UCSD-AML1 (cell line): ENCODE results near the gene MAGI2.

Source experiments
- DNase-seq: peaks from one replicate; lab custom pipeline; 2025; ENCODE audit not compliant: unreplicated experiment; lab: John Stamatoyannopoulos, UW

The MAGI2 gene

GRCh38 chr7:78395298-78396036 is 1058.0 kb downstream of the MAGI2 start:
- DNase-seq = no peak

DNA sequence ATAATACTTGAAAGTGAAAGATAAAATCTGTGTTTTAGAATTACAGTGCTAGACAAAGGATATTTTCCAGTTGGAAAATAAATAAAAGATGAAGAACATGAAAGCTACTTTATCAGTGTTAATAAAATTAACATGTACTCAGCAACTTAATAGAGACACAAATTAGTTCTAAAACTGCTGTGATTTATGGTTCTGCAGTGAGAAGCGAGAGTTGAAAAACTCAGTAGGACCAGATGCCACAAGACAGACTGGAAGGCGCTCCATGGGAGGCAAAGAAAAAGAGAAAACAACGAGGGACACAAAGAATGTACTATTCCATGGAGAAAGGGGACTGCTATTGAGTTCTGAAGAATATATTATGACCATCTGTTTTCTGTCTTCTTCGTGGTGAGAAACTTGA is 1064.4 kb downstream of the MAGI2 start:
- no peak for DNase-seq

DNA sequence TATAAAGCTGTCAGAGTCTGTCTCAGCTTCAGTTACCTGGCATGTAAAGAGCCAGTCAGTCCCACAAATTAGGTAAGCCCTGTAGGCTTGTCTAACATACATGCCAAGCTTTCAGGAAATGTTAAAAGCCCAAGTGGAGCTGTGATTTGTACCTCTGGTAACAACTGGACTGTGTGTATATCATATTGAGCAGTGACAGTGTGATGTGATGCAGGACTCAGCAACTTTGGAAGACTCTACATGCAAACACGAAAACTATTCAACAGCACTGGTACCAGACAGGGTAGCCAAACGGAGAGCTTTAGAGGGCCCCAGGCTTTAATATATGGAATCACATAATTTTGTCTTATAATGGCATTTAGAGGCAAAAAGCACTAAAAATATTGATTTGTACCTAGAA is 1066.9 kb downstream of the MAGI2 start:
- no peak for DNase-seq

DNA sequence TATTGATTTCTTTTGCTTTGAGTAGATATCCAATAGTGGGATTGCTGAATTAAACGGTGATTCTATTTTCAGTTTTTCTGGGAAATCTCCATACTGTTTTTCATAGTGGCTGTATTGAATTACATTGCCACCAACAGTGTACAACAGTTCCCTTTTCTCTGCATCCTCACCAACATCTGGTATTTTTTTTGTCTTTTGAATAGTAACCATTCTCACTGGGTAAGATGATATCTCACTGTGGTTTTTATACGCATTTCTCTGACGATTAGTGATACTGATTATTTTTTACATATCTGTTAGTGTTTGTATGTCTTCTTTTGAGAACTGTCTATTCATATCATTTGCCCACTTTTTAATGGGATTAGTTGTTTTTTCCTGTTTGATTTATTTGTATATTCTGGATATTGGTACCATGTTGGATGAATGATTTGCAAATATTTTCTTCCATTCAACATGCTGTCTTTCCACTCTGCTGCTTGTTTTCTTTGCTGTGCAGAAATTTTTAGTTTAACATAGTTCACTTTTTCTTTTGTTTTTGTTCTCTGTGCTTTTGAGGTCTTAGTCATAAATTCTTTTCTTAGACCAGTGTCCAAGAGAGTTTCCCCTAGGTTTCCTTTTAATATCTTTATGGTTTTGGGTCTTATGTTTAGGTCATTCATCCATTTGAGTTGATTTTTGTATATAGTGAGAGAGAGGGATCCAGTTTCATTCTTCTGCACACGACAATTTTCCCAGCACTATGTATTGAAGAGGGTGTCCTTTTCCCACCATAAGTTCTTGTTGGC is 1070.2 kb downstream of the MAGI2 start:
- no peak for DNase-seq

DNA sequence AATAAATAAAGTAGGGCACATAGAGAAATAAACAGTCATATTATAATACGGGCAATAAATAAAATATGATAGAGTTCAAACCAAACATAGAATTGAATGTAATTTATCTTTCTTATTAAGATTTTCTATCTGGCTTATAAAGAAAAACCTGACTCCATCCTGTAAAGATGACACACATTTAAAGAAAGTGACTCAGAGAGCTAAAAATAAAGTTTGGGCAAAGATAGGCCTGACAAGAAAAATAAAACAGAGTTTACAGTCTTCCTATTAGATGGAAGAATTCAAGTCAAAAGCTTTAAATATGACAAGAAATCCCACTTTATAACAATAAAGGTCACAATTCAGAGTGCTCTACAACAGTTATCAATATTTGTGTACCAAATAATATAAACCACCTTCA is 1074.3 kb downstream of the MAGI2 start:
- DNase-seq = no peak

- no peak for DNase-seq
Observed at GRCh38 chr7:78377532-78377931, 1075.9 kb downstream of the MAGI2 start.

GRCh38 chr7:78370936-78371335 is 1082.5 kb downstream of the MAGI2 start:
- DNase-seq = no peak

GRCh38 chr7:78368771-78369170 is 1084.7 kb downstream of the MAGI2 start:
- no peak for DNase-seq

GRCh38 chr7:78367280-78367773 is 1086.1 kb downstream of the MAGI2 start:
- no peak for DNase-seq

GRCh38 chr7:78363866-78364265 is 1089.6 kb downstream of the MAGI2 start:
- no peak for DNase-seq

- no peak for DNase-seq
Observed at GRCh38 chr7:78359836-78360235, 1093.6 kb downstream of the MAGI2 start.

- DNase-seq = no peak
Observed at GRCh38 chr7:78357709-78358108, 1095.8 kb downstream of the MAGI2 start.

DNA sequence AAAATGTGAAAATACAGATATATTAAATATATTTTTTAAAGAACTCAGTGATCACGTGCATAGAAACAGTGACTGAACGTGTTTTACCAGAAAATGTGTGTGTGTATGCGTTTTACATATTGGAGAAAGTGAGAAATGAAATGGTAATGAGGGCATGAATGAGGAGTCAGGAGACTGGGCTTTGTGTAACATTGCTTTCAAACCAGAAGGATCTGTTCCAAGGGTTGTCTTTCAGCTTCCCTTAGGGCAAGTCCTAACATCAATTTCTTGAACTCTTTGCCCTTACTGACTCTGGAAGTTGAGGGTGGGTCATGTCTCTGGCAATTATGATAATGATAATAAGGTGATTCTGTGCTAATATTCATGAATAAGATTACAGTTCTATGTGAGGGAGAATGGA is 1097.6 kb downstream of the MAGI2 start:
- DNase-seq = no peak

- no peak for DNase-seq
Observed at GRCh38 chr7:78350926-78351325, 1102.5 kb downstream of the MAGI2 start.

DNA sequence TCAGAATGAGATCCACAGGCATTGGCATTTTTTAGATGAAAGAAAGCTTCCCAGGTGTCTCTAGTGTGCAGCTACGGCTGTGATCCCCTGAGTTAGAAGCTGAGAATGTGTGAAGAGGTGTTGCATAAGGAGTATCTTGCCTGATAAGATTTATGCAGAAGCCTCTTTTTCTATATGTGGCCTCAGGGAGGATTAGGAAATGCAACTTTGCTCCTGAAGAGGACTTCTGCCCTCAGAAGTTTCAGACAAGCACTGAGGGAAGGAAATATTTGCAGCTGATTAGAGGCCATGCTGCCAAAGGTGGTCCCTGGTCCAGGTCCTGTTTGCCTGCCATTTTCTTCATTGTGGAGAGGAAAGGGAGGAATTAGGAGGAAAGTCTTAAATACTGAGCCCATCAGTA is 1103.1 kb downstream of the MAGI2 start:
- DNase-seq = no peak

GRCh38 chr7:78346827-78347226 is 1106.6 kb downstream of the MAGI2 start:
- DNase-seq = no peak

GRCh38 chr7:78345979-78346378 is 1107.5 kb downstream of the MAGI2 start:
- DNase-seq = no peak

DNA sequence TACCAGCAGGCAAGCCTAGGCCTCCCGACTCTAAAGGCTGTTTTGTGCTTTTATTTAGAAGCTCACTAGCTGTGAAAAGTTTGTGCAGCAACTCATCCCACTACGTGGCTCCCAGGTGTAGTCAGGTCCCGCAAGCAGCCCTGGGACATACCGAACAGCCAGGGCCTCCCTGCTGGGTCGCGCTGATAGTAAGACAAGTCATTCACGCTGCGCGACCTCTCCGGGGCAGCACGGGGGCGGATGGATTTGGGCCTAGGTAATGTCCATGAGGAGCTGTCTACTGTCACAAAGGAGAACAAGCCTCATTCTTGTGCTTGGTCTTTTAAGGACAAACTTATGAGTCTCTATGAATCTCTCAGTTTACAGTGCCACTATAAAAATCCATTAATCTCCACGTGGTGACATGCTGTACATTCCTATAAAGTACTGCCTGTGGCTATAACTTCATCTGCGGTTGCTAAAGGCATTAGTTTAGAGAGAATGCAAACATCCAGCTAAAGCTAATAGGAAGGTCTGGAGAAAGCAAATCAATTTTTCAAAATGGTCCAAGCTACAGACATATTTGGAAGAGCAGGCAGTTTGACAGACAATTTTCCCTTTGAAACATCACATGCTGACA is 1108.1 kb downstream of the MAGI2 start:
- DNase-seq = no peak

DNA sequence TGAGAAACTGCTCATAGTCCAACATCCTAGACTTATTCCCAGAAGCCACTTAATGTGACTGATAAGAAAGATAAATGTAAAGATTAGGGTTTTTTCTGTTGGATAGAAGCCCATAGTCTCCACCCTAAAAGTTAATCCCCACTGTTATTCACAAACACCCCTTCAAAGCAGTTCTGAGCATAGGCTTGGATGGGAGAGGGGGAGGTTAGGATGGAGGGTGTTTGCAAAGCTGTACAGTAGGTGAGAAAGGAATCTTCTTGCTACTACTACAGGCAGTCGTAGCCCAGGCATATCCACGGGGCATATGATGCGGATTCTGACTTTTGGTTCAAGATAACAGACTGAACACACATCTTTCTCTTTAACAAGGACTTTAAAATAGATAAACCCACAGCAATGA is 1119.0 kb downstream of the MAGI2 start:
- no peak for DNase-seq

DNA sequence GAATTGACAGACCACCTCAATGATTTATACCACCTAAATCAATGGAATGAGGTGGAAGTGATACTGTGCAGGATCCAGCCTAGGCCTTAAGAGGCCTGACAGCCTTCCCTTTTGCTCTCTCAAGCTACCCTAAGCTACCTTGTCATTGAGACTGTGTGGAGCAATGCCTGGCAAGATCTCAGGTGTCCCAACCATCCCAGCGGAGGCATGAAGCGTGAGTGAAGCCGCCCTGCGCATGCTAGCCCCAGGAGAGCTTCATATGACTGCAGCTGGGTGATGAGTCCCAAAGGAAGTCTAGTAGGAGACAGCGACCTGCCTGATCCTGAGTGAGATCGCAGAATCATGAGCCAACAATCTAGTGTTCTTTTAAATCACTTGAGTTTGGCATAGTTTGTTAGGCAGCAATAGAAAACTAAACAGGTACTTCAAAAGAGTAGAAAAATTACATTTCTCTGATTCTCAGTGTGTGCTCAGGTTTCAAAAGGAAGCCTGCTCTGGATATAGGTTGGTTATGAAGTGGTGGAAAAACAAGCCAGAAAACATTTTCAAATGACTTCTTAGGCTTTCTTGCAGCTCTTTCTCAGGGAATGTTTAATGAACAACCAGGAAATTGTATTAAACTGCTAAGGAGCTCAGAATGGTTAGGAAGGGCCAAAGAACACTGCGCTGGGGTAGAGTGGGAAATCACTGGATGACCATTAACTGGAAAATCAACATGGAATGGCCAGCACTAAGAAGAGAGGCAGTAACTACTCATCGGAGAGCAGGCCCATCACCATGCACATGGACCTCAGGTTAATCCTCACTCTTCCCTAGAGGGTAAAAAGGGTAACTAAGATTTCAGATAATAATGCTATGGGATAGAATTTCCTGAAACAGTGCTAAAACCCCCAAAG is 1119.7 kb downstream of the MAGI2 start:
- no peak for DNase-seq
